Gastroesophageal sphincter (tissue), 3 donors: ENCODE results near the gene WDR64.

Experiments used
- CTCF ChIP-seq, 4 experiments: fragments of 200-600 bp in 2 of 4; fragments of 450-650 bp in 2 of 4; sonication (generic) in 1 of 4; IDR thresholded peaks; one replicate each; pipeline ENCODE4 v1.5.1; 2017 to 2019; ENCODE audit warnings: antibody characterized with exemption in 4 of 4, mild to moderate bottlenecking in 2 of 4, moderate library complexity in 2 of 4
- EP300 ChIP-seq: sonication (generic); formaldehyde crosslinking; IDR thresholded peaks from one replicate; pipeline ENCODE4 v1.6.1; 2017; ENCODE audit warnings: antibody characterized with exemption, mild to moderate bottlenecking
- POLR2A ChIP-seq, 2 donors: fragments of 450-650 bp; IDR thresholded peaks; one replicate each; pipeline ENCODE4 v1.6.1; 2017; ENCODE audit warnings: antibody characterized with exemption in 2 of 2, mild to moderate bottlenecking in 2 of 2, moderate library complexity in 1 of 2
- POLR2AphosphoS5 ChIP-seq: sonication (generic); formaldehyde crosslinking; IDR thresholded peaks from one replicate; pipeline ENCODE4 v1.6.1; 2017; ENCODE audit warnings: antibody characterized with exemption

GRCh38 chr1:241711326-241711725 is 59.2 kb downstream of the WDR64 start:
- TF ChIP-seq POLR2A (IDR thresholded peaks at IDR 0.05), result no peak
- no peak for TF ChIP-seq CTCF (IDR thresholded peaks at IDR 0.05)
- no peak for TF ChIP-seq EP300
- no peak for TF ChIP-seq POLR2AphosphoS5
